DMS79 treated with DMSO at 0.1 percent for 48 hours (cell line): ENCODE measurements around the gene GPRC5A.
A peak's percentile ranks its signal among the peaks of the same experiment; 100 is the strongest.
"Not testable (repeated sequence)": the region's sequence is repeated elsewhere in the genome, so short reads cannot be mapped to it uniquely, and the experiment has no call there.

Source experiments
- DNase-seq: peaks from one replicate; lab custom pipeline; 2025; lab: John Stamatoyannopoulos, UW

Gene GPRC5A, protein sequence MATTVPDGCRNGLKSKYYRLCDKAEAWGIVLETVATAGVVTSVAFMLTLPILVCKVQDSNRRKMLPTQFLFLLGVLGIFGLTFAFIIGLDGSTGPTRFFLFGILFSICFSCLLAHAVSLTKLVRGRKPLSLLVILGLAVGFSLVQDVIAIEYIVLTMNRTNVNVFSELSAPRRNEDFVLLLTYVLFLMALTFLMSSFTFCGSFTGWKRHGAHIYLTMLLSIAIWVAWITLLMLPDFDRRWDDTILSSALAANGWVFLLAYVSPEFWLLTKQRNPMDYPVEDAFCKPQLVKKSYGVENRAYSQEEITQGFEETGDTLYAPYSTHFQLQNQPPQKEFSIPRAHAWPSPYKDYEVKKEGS

GRCh38 chr12:12891080-12891880, at the start of gene GPRC5A:
Gene GPRC5A, plus strand, starts transcription at chr12:12891562. Its CDS starts 16,688 bp downstream, at chr12:12908250.
- DNase-seq = peak; percentile 53

DNA sequence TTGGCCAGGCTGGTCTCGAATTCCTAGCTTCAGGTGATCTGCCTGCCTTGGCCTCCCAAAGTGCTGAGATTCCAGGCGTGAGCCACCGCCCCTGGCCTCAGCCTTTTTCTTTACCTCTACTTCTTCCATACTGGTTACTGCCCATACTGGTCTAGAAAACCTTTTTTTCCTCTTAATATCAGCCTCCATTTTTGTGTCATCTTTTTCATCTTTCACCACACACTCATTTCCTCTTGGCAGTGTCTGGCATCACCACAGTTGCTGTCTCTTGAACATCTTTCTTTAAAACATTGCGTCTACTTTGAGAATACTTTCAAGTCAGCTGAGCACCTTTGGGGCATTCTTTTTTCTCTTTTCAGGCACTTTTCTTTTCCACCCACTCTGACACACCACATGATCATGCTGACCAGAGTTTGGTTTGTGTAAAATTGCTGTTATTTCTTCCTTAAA, 45.5 kb upstream of the GPRC5A start:
- no peak for DNase-seq

- DNase-seq = not testable (repeated sequence)
Measured at GRCh38 chr12:12846780-12847179, 44.6 kb upstream of the GPRC5A start.

- DNase-seq = no peak
Measured at GRCh38 chr12:12853435-12853834, 37.9 kb upstream of the GPRC5A start.

GRCh38 chr12:12859690-12860089, 31.7 kb upstream of the GPRC5A start:
- peak; percentile 28 for DNase-seq

DNA sequence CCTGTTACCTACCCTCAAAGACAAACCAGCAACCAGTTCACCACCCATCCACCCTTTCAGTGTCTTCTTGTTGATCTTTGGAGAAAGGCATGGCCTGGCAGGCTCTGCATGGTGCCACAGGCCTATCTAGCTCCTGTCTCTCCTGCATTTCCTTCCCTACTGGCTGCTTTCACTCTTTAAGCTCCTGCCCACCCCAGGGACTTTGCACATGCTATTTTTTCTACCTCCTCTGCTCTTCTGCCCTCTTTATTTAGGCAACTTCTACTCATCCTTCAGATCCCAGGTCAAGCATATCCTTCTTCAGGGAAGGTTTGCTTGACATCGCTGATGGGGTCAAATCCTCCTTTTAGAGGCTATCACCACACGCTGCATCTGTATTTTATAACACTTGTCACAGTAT, 27.1 kb upstream of the GPRC5A start:
- no peak for DNase-seq

- no peak for DNase-seq
Measured at GRCh38 chr12:12868477-12869235, 22.7 kb upstream of the GPRC5A start.

DNA sequence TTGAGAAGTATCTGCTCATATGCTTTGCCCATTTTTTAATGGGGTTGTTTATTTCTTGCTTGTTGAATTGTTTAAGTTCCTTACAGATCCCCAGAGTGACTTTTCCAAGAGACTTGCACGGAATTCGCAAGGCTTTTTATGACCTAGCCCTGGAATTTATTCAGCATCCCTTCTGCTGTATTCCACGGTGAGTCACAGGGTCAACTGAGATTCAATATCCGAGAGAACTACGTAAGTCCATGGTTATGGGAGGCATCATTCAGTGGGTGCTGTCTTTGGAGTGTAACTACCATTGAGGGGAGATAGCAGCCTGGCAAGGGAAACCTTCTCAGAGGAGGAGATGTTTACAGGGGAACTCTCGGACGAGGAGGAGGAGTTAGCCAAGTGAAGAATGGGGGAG, 20.9 kb upstream of the GPRC5A start:
- no peak for DNase-seq

DNA sequence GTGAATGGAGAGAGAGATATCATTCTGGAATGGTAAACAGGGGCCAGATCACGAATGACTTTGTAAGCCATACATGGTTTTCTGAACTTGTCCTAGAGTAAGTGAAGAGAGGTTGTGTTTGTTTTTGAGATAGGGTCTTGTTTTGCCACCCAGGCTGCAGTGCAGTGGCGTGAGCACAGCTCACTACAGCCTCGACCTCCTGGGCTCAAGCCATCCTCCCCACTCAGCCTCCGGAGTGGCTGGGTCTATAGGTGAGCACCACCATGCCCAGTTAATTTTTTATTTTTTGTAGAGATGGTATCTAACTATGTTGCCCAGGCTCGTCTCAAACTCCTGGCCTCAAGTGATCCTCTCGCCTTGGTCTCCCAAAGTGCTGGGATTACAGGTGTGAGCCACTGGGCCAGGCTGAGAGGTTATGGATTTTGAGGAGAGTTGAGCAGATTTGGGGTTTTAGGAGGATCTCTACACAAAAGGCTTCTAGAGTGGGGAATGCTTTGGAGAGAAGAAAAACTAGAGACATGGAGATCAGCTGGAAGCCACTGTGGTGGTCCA, 19.7 kb upstream of the GPRC5A start:
- DNase-seq = no peak

DNA sequence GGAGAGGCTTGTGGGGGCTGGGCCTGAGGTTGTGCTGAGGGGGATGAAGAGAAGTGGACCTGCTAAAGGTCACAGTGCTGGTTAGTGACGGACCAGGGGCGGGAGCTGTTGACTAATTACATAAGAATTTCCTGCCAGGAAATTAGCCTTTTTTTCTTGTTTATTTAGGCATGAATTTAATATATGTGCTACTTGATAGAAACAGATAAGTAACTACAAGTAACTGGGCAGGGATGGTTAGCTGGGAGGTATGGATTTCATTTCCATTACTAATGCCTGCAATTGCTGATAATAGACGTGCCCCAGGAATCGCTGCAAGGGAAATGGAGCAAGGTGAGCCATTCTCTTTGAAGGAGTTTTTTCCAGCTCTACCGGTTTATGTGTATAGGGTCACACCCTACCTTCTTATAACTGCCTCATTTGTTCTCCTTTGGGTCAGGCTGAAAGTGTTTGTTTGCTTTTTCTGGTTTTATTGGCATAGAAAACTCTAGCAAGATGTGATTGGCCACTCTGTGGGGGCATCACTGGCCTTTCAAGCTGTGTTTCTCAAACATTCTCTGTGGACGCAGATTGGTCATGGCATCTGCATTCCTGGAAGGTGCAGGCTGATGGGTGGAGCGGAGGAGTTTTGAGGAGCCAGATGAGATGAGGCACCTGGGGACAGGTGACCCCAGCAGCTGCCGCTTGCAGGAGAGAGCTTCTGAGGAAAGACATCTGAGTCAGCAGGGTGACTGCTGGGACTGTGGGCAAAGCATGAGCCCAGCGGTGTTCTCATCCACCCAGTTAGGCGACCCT, 19.0 kb upstream of the GPRC5A start:
- DNase-seq = peak; percentile 96

DNA sequence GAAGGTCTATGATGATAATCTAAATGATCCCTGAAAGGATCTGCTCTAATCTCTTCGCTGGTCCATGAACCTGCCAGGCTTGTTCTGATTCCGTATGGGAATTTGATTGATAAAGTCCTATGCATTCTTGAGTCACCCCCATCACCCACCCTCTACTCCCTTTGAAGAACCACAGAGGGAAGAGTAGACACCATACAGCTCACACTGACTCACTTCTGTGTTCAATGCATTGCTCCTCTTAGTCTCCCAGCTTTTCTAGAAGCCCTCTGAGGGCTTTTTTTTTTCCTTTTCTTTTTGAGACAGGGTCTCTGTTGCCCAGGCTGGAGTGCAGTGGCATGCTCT, 18.5 kb upstream of the GPRC5A start:
- DNase-seq = no peak

- no peak for DNase-seq
Measured at GRCh38 chr12:12874029-12874428, 17.3 kb upstream of the GPRC5A start.

DNA sequence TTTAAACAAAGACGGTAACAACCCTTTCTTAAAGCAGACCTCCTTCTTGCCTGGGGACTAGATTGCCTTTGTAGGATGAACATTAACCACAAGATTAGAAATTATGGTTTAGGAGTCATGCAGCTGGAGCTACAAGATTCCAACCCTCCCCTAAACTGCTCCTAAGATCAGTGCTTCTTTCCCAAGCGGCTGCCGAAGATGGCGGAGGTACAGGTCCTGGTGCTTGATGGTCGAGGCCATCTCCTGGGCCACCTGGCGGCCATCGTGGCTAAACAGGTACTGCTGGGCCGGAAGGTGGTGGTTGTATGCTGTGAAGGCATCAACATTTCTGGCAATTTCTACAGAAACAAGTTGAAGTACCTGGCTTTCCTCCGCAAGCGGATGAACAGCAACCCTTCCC, 16.1 kb upstream of the GPRC5A start:
- DNase-seq = not testable (repeated sequence)

GRCh38 chr12:12877153-12877768, 14.1 kb upstream of the GPRC5A start:
- no peak for DNase-seq

GRCh38 chr12:12877781-12878455, 13.4 kb upstream of the GPRC5A start:
- no peak for DNase-seq

DNA sequence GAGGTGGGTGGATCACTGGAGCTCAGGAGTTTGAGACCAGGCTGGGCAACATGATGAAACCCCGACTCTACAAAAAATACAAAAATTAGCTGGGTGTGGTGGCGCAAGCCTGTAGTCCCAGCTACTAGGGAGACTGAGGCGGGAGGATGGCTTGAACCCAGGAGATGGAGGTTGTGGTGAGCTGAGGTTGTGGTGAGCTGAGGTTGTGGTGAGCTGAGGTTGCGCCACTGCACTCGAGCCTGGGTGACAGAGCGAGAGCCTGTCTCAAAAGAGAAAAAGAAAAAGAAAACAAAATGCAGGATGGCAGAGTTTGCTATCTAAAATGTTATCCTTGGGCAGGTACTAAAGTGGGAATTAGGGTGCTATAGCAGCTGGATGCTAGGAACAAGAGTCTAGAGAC, 10.8 kb upstream of the GPRC5A start:
- DNase-seq = no peak

DNA sequence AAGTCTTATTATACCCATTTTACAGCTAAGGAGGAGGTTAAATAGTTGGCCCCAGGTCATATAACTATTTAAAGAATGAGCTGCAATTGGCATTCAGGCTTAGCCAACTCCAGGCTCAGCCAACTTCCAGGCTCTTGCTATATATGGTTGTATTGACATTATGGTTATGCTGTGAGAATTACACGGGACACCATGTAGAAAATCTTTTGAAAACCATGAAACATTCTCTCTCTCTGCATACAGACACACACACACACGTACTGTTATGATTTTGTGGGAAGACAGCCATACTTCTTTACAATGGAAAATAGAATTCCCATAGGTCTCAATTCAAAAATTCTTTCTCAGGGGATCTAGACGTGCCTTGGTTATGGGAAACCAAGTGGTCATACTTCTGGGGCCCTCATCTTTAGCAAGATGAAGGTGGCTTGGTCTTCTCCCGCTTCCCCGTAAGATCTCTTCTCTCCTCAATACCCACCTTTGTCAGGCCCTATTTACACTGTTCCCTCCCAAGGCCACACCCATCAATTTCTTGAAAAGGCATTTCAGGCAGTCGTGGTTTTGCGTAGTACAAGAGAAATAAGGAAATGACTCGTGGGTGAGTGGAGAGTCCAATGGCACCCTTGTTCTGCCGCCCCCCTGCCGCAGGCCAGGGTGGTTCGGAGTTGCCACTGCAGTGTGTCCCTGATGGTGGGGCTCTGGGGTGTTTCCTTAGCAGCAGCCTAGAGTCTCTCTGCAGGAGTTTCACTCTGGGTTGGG, 10.0 kb upstream of the GPRC5A start:
- DNase-seq = no peak

GRCh38 chr12:12882288-12882687, 9.1 kb upstream of the GPRC5A start:
- DNase-seq = no peak

- peak; percentile 55 for DNase-seq
Measured at GRCh38 chr12:12883369-12884001, 7.9 kb upstream of the GPRC5A start.
